HepG2 (cell line): ENCODE results near the gene MYL9. TPM values are rescaled to one million over a fixed set of nuclear protein-coding genes. Genes with fewer than 3 reads are reported as not detected.

Experiments
- BRF2 ChIP-seq: sonication (generic); formaldehyde crosslinking; IDR thresholded peaks from 2 replicates; pipeline ENCODE4 v1.8.1; 2022; ENCODE audit warnings: mild to moderate bottlenecking, missing genetic modification reagents
- GTF3A ChIP-seq: sonication (generic); formaldehyde crosslinking; conservative IDR thresholded peaks from 2 replicates; pipeline ENCODE4 v1.4.0; 2020; ENCODE audit warnings: mild to moderate bottlenecking, missing genetic modification reagents
- HOXA7 ChIP-seq: sonication (generic); formaldehyde crosslinking; IDR thresholded peaks from 2 replicates; pipeline ENCODE4 v1.8.1; 2022; ENCODE audit warnings: mild to moderate bottlenecking, missing genetic modification reagents, moderate library complexity
- KDM5A ChIP-seq: fragments of 200-600 bp; sonication (generic); IDR thresholded peaks from 2 replicates; pipeline ENCODE4 v1.7.0; 2018; ENCODE audit warnings: antibody characterized with exemption, mild to moderate bottlenecking, low read length, borderline replicate concordance
- NFAT5 ChIP-seq: sonication (generic); formaldehyde crosslinking; IDR thresholded peaks from 2 replicates; pipeline ENCODE4 v1.4.0; 2020; ENCODE audit warnings: missing genetic modification reagents
- NFIC ChIP-seq: IDR thresholded peaks from 2 replicates; pipeline ENCODE4 v1.6.1; 2012; ENCODE audit warnings: mild to moderate bottlenecking, low read length, inconsistent platforms
- PHF20 ChIP-seq: sonication (generic); formaldehyde crosslinking; IDR thresholded peaks from 2 replicates; pipeline ENCODE4 v1.5.0; 2020; ENCODE audit warnings: mild to moderate bottlenecking, missing genetic modification reagents
- PTBP1 ChIP-seq: fragments of 200-400 bp; formaldehyde crosslinking; IDR thresholded peaks from 2 replicates; pipeline ENCODE4 v1.6.1; 2018; ENCODE audit warnings: low read length, low read depth; ENCODE audit not compliant: poor library complexity, severe bottlenecking
- RXRA ChIP-seq: sonication (generic); formaldehyde crosslinking; IDR thresholded peaks from 2 replicates; pipeline ENCODE4 v1.5.1; 2020; ENCODE audit warnings: missing genetic modification reagents
- SCMH1 ChIP-seq: sonication (generic); formaldehyde crosslinking; IDR thresholded peaks from 2 replicates; pipeline ENCODE4 v1.9.0; 2021; ENCODE audit warnings: missing genetic modification reagents, mild to moderate bottlenecking, borderline replicate concordance
- ZBTB7A ChIP-seq: sonication (generic); formaldehyde crosslinking; IDR thresholded peaks from 2 replicates; pipeline ENCODE4 v1.8.0; 2022; ENCODE audit warnings: mild to moderate bottlenecking, missing genetic modification reagents
- ZKSCAN8 ChIP-seq: IDR thresholded peaks from 2 replicates; pipeline ENCODE4 v1.6.1; 2016; ENCODE audit warnings: borderline replicate concordance, missing genetic modification reagents, missing compliant biosample characterization
- ZMYM4 ChIP-seq: sonication (generic); formaldehyde crosslinking; IDR thresholded peaks from 2 replicates; pipeline ENCODE4 v1.8.1; 2023; ENCODE audit warnings: mild to moderate bottlenecking, missing genetic modification reagents
- ZNF530 ChIP-seq: sonication (generic); formaldehyde crosslinking; IDR thresholded peaks from 2 replicates; pipeline ENCODE4 v1.5.0; 2020; ENCODE audit warnings: low read depth, mild to moderate bottlenecking, missing genetic modification reagents
- ZNF556 ChIP-seq: sonication (generic); formaldehyde crosslinking; IDR thresholded peaks from 2 replicates; pipeline ENCODE4 v1.4.0; 2020; ENCODE audit warnings: mild to moderate bottlenecking, missing genetic modification reagents, borderline replicate concordance
- ZNF616 ChIP-seq: sonication (generic); formaldehyde crosslinking; IDR thresholded peaks from 2 replicates; pipeline ENCODE4 v1.5.0; 2020; ENCODE audit warnings: low read depth, mild to moderate bottlenecking, missing genetic modification reagents
- ZNF644 ChIP-seq: IDR thresholded peaks from 2 replicates; pipeline ENCODE4 v1.6.1; 2016; ENCODE audit warnings: low read depth
- ZNF800 ChIP-seq: sonication (generic); formaldehyde crosslinking; IDR thresholded peaks from 2 replicates; pipeline ENCODE4 v1.4.0; 2020; ENCODE audit warnings: missing genetic modification reagents
- ZSCAN21 ChIP-seq: sonication (generic); formaldehyde crosslinking; IDR thresholded peaks from 2 replicates; pipeline ENCODE4 v1.8.0; 2022; ENCODE audit warnings: mild to moderate bottlenecking, missing genetic modification reagents, moderate library complexity, borderline replicate concordance
- polyA plus RNA-seq, 8 experiments: library from polyadenylated mRNA; depleted of rRNA in 3 of 8; stranded (reverse) in 7 of 8; unstranded in 1 of 8; fragments of >200 nt; fragmentation: Illumina TruSeq in 4 of 8; extraction: Trizol in 4 of 8; gene quantifications; 2 replicates each; pipeline versions ENCODE4 v1.2.1 to v1.2.3, GENCODE V29; 2011 to 2016; ENCODE audit warnings: low read depth in 4 of 8, missing spikeins in 1 of 8, mixed read lengths in 1 of 8; ENCODE audit not compliant: insufficient read depth in 1 of 8
- total RNA-seq, 5 experiments: library from RNA; depleted of rRNA; stranded (reverse); fragments of >200 nt; fragmentation: Illumina TruSeq; extraction: Trizol; gene quantifications; 2 replicates each; pipeline ENCODE4 v1.2.3, GENCODE V29; 2016; ENCODE audit warnings: low read depth in 1 of 5
- TF ChIP-seq, protein P1 (sequence below): sonication (generic); formaldehyde crosslinking; IDR thresholded peaks from 2 replicates; pipeline ENCODE4 v1.5.0; 2020; ENCODE audit warnings: missing genetic modification reagents, mild to moderate bottlenecking, borderline replicate concordance
- TF ChIP-seq, protein P2 (sequence below): IDR thresholded peaks from 2 replicates; pipeline ENCODE4 v1.6.1; 2016

MYL9 gene
- total and polyA plus RNA-seq, 2 of the 13 experiments (the other 11 are each of a cell fraction or from before 2014, with no cell fraction given) = 0.87 to 2.2 TPM

DNA sequence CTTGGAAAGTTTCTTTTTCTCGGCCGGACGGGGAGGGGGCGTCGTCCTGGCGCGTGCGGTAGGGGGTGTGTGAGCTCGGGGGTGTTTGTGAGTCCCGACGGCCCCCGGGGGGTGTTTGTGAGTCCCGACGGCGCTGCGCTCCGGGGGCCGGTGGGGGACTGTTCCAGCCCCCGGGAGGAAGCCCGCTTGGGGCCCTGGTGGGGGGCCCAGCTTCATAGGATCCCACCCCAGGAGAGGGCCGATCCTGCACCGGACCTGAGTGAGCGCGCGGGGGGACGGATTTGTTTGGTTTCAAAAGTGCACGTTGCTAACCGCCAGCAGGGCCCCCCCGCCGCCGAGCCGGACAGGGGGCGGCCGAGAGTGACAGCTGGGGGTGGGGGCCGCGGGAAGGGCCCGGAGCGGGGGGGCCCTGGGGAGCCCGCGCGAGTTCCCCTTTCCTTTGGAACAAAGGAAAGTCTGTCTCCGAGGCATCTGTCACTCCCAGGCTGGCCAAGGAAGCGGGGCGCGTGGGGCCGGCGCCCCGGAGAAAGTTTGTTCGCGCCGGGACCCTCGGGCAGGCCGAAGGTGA lies 32.6 kb downstream of the MYL9 start (continued):
- TF ChIP-seq ZSCAN21 (CRISPR knock-in tag) (no peak), ZMYM4 (CRISPR knock-in tag) (no peak), ZKSCAN8 (CRISPR knock-in tag) (no peak), KDM5A (no peak; the same call in 1 of the 2 replicates), NFAT5 (0 out of 2 replicates have a peak, but pooled peaks have one; percentile 30), GTF3A (CRISPR knock-in tag) (no peak), SCMH1 (CRISPR knock-in tag) (no peak), ZNF616 (CRISPR knock-in tag) (no peak), HOXA7 (no peak), ZNF556 (CRISPR knock-in tag) (no peak), ZNF800 (CRISPR knock-in tag) (0 out of 2 replicates have a peak, but pooled peaks have one; percentile 16), BRF2 (CRISPR knock-in tag) (no peak), PTBP1 (peak; percentile 30), NFIC (no peak), RXRA (0 out of 2 replicates have a peak, but pooled peaks have one; percentile 37), ZNF644 (no peak), ZBTB7A (CRISPR knock-in tag) (peak; percentile 49), ZNF530 (no peak), PHF20 (no peak)
- TF ChIP-seq, protein P1, sequence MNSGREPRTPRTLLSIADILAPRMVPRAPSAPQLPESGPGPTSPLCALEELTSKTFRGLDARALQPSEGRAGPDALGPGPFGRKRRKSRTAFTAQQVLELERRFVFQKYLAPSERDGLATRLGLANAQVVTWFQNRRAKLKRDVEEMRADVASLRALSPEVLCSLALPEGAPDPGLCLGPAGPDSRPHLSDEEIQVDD = no peak
- TF ChIP-seq, protein P2, sequence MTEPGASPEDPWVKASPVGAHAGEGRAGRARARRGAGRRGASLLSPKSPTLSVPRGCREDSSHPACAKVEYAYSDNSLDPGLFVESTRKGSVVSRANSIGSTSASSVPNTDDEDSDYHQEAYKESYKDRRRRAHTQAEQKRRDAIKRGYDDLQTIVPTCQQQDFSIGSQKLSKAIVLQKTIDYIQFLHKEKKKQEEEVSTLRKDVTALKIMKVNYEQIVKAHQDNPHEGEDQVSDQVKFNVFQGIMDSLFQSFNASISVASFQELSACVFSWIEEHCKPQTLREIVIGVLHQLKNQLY (CRISPR knock-in tag) = no peak
